ENCODE results near the gene LEMD2.

Gene LEMD2

DNA sequence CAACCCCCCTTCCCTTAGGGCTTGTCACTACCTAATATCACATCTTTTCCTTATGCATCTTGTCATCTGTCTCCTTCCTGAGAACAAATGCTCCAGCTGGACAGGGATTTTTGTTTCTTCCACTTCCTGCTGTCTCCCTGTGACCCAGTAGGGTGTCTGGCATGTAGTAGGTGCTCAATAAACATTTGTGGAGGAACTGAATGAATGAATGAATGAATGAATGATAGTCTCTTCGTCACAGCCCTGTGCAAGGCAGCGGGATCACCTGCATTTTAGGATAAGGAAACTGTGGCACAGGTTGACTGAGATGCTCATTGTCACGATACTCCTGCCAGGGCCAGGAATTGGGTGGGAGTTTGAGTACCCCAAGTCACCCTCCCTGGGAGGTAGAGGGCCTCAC lies 14.2 kb downstream of the LEMD2 start:
- DNase-seq (ENCODE audit: low read depth in 2 of 2): no peak

DNA sequence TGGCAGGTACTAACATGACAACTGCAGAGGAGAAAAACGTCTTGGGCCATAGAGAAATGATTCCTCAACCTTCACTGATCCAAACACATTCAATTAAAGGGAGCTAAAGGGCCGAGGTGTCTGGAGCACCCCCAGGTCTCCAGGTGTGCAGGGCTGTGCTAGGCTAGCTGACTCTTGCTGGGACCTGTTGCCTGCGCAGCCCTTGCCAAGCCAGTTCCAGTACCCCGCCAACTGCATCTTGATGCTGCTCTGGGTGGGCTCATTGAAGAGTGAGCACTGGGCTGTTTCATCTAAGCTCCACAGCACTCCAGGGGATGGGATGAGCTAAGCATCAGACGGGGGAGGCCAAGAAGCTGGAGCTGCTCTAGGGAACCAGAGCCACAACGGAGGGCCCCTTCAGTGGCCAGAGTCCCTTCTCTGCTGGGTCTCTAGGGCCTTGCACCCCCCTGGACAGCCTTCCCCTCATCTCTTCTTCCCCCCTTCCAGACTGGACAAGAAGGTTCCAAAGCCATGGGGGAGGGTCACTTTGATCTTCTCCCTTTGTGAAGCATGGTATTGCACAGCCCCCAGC lies 15.9 kb downstream of the LEMD2 start:
- DNase-seq (ENCODE audit: low read depth in 2 of 2): no peak

DNA sequence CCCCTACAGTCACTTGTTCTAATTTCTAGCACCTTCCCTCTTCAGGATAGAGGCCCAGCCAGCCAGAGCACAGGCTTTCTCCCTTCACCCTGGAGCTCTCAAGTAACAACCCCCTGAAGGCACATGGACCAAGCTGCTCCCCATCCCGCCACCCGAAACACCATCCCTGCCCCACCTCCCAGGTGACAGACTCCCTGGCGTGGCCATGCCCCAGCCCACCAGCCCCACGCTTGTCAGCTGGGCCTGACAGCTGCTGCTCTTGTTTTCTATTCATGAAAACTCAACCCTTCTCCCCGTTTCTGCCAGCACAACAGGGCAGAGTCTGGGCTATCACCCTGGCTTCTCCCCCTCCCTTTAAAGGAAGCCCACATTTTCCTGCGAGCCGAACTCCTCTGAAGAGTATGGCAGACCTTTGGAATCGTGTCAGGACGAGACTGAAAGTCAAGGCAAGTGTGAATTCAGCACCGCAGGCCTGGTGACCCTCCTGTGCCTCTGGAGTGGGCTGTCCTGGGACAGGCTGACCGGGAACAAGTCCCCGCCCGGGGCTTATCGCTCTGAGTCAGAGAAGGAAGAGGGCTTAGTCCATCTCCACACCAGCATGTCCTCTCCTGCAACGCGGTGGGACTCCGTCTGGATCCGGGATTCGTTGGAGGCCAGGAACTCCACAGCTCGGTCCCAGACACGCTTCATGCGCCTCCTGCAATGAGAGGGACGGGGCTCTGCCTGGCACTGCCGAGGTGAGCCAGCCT lies 16.7 kb downstream of the LEMD2 start:
- no peak for DNase-seq (ENCODE audit: low read depth in 2 of 2)

DNA sequence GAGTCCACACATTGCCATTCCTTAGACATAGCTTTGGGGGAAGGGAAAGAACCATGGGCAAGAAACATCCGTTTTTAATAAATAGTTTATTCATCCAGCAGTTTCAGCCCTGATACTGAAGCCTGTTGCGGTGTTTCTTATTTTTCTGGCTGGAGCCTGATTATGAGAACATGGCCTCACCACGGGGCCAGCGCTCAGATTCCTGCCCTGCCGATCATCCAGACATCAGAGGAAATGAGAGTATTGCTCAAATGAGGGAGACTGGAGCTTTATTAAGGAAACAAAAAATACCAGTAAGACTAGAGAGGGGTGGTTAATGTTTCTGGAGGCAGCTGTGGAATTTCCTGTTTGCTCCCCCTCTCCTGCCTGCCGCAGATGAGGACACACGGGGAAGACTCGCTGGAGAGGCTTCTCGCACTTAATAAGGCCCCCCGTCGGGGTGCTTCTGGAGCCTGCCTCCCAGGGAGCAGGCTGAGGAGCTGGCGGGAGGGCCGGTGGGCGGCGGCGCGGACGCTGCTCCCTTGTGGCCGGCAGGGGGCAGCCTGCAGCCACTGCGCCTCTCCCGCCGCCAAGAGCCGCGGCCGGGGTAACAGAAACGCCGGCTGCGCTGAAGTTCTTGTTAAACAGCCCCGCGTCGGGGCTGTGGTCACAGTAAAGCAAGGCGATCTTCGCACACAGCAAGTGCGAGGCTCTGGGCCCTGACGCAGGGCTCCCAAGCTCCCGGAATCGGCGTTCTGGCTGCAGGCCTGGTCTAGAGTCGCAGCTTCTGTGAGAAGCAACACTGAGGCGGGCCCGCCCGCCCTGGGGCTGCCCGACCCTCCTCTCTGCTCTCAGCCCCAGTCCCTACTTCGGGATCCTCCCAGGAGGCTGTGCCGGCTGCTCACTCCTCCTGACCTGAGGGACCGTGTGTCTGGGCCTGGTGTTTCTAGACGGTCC lies 17.5 kb downstream of the LEMD2 start:
- DNase-seq (ENCODE audit: low read depth in 2 of 2): peak; percentile 24 to 34

DNA sequence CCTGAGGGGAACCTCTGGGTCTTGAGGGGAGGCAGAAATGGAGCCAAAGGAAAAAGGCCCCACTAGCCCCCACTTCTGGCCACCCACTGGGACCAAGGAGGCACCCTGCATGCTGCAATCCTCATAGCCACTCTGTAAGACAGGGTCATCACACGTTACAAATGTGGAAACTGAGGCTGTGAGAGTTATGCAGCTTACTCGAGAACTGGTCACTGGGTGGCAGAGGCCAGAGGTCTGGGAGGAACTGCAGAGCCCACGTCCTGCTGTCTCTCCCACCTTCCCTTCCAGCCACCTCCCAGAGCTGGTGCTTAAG lies 18.1 kb downstream of the LEMD2 start:
- no peak for DNase-seq (ENCODE audit: low read depth in 2 of 2)

DNA sequence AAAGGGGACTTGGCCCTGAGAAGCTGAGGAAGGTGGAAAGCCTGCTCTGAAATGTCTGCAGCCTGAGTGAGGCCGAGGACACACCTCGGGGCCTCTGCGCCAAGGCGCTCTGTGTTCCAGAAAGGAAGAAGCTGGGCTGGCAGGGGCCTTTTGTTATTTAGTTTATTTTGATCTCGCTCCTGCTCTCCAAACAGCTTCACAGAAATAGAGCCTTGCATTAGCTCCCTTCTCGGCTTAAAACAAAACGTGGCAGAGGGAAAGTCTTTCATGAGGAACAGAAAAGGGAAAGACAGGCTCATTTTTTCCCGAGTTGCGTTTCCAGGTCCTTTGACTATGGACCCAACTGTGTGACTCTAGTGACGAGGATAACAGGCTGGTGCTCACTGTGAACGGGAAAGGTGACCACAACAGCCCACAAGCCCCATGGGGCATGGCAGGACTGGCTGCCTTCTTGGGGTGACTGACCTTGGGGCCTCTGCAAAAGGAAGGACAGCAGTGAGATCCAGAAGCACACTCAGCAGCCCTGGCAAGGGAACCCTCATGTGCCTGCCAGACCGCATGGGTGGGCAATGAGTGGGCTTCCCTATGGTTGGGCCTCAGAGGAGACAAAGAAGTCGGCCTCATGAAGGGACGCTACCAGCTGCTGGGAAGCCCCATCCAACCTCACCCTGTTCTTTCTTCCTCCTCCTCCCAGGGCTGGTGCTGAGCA lies 18.7 kb downstream of the LEMD2 start:
- DNase-seq (ENCODE audit: low read depth in 2 of 2): no peak

DNA sequence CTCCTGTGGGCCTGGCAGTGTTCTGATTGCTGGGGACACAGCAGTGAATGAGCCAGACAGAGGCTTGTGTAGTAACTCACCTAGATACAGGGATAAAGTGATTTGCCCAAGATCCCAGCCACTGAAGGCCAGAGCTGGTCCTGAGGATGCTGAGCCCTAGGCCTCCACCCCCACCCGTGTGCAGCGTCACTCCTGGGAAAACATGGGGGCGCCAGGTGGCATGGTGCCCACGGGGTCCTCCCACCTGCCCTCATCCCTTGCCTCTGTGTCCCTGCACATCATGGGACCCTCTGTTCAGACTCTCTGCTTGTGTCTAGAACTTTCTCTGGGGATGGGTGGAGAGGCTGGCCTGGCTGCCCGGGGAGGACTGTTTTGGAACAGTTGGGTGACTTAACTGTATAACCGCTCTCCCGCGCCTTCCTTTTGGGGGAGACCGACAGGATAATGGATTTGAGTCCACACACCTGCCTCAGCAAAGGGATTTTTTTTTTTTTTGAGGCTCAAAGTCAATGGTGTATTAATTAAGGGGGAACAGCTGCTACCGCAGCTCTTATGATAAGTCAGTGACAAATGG lies 19.6 kb downstream of the LEMD2 start:
- DNase-seq (ENCODE audit: low read depth in 2 of 2): no peak

DNA sequence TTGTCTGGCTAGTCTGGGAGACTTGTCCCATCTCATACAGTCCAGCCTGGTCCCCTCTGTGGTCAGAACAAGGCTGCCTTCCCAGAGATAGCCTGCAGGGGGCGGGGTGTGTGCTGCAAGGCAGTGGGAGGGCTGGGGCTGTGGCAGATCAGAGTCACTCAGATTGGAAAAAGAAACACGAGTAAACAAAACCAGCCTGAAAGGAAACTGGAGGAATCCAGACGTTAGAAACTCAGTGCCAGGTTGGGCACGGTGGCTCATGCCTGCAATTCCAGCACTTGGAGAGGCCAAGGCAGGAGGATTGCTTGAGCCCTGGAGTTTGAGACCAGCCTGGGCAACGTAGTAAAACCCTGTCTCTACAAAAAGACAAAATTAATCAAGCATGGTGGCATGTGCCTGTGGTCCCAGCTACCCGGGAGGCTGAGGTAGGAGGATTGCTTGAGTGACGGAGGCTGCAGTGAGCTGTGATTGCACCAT lies 20.2 kb downstream of the LEMD2 start:
- peak; percentile 41 to 46 for DNase-seq (ENCODE audit: low read depth in 2 of 2)

DNA sequence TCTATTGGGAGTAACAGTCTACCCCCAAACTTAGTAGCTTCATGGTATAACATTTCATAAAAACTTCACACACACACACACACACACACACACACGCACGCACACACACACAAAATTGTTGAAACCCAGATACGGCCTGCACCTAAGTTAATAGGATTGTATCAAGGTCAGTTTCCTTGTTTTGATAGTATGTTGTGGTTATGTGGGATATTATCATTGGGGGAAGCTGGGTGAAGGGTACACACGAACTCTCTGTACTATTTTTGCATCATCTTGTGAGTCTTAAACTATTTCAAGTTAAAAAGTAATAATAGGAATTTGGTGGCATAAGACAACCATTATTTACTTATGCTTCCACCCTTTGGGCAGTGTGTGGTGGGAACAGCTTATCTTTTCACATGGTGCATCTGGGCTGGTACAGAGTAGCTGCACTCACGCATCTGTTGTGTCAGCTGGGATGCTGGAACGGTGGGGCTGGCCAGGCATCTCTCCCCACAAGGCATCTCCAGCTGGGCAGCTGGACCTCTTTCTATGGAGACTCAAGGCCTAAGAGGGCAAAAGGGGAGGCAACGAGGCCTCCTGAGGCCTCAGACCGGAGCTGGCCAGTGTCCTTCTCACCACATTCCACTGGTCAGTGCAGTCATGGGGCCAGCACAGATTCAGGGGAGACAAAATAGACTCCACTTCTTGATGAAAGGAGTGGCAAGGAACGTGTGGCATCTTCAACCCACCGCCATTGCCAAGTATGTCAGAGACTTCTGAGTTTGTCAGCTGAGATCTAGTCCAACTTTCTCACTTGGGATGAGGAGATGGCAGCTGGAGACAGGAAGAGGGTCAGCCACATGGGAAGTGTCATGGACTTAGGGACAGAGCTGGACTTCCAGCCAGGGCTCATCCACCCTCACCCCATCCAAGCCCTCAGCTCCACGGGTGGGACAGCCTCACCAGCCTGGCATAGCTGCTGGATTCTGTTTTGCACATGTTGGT lies 21.7 kb downstream of the LEMD2 start:
- DNase-seq (ENCODE audit: low read depth in 2 of 2): no peak

DNA sequence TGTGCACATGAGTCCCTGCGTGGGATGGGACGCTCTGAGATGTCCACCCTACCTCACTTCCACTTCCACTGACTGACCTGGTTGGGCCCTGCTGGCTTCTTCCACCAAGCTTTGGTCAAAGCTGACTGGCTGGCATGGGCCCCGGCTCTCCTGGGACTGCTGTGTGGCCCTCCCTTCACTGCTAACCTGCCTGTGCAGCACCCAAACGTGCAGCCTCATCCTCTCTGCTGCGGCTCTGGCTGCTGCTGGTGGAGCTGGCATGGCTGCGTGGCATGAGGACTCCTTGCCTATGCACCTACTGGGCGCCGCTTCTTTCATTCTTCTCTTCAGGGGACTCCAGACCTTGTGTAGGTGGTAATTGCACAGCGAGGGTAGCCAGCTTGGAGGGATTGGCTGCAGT lies 23.6 kb downstream of the LEMD2 start:
- no peak for DNase-seq (ENCODE audit: low read depth in 2 of 2)

DNA sequence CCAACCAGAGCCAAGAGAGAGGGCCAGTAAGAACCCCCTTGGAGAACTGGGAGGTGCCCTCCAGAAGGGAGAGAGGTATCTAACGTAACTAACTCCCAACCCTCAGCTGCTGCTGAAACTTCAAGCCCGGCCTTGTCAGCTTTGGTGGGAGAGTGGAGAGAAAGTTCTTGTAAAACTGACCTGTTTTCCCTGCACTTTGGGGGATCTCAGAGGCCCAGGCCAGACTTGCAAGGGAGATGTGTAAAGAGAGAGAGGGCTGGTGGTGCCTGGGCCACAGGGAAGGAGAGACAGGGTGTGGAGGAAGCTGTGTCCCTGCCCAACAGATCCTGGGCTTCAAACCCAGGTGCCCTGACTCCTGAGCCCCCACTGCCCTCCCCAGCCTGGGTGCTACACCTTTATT lies 24.9 kb downstream of the LEMD2 start:
- no peak for DNase-seq (ENCODE audit: low read depth in 2 of 2)

DNA sequence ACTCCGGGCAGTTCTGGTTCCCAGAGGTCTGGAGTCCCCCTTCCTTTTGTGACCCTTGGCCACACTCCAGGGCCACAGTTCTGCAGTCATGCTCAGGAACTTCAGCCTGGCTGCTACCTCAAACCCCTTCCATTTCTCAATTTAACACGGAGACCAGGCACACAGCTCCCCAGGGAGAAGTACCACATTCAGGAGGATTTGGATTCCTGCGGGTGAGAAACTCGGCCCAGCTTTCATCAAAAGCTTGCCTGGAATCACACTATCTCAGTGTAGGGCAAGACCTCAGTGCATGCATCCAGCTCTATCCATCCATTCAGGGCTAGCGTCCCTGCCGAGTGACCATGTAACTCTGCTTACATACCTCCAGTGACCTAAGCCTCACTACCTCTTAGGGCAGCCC lies 25.4 kb downstream of the LEMD2 start:
- no peak for DNase-seq (ENCODE audit: low read depth in 2 of 2)

DNA sequence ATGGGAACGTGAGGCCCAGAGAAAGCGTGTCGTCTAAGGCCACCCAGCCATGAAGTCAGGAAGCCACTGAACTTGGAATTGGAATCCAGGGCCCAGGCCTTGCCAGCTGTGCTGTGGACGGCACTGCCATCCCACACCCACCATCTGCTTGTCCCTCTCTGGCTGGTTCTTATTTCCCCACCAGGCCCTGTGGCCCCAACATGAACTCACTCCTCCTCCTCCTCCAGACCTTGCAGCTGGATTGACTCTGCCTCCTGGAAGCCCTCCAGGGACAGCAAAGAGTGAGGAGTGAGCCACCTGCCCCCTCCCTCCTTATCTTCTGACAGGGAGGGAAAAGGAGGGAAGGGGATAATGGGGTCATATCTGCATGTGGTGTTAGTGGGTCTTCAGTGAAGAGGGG lies 26.2 kb downstream of the LEMD2 start:
- no peak for DNase-seq (ENCODE audit: low read depth in 2 of 2)

DNA sequence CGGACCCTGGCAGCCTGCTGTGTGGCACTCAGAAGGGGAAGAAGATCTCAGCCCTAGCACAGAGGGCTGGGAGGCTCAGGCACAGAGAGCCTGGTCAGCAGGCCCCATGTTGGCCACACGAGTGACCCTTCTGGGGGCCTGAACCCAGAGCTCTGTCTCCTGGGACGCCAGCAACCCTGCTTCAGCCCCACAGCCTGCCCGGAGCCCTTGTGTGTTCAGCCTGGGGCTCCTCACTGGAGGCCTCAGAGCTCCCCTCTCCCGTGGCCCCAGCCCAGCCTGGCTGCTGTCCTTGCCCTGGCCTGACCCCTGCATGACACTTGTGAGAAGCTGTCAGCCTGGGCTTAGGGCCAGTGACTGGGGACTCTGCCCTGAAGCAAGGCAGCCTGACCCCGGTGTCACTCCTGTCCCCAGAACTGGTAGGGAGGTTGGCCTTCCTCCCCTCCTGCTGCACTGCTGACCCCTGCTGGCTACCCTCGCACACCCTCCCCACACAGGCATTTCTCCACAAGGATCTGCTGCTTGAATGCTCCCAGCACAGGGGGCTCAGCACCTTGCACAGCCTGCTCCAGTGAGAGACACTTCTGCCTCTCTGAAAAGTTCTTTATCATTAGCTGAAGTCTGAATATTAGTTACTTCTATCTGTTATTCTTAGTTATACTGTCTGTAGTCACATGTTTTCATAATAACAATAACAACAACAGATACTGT lies 26.9 kb downstream of the LEMD2 start:
- no peak for DNase-seq (ENCODE audit: low read depth in 2 of 2)

DNA sequence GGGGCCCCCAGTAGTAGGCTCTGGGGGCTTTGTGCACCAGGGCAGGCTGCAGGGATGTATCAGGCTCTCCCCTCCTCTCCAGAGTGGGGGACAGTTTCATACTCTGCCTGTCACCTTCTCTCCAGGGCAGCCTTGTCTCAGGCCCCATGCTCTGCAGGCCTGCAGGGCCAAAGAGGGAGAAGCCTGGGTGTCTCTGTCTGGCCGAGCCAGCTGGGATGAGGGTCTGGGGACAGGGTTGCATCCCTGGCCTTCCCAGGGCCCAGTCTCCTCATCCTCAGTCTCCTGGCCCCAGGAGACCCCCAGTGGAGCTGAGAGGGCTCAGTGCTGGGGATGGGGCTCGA lies 27.4 kb downstream of the LEMD2 start:
- DNase-seq (ENCODE audit: low read depth in 2 of 2): no peak

DNA sequence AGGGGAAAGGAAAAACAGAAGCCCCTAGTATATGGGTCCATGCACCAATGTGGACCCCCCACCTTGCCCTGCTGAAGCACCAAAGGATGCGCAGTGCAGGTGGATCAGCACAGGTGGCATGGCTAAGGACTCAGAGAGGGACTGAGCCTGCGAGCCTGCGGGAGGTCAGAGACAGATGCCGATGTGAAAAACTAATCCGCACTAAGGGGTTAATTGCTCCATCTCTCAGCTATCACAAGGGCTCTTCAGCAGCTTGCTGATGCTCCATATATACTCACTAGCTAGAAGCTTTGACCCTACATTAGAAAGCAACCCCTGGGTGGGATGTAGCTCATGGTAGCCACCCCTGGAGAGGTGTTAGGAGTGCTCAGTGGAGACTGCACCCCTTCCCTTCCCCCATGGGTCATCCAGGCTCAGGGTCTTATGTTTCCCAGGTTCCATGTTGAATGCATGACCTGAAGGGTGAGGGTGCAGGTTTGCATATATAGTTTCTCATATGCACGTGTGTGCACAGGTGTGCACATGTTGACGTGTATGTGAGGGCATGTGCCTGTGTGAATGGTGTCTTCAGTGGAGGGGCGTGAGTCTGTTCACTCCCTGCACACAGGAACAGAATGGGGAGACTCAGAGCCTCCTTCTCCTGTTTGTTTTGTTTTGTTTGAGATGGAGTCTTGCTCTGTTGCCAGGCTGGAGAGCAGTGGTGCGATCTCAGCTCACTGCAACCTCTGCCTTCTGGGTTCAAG lies 28.9 kb downstream of the LEMD2 start:
- DNase-seq (ENCODE audit: low read depth in 2 of 2): no peak

DNA sequence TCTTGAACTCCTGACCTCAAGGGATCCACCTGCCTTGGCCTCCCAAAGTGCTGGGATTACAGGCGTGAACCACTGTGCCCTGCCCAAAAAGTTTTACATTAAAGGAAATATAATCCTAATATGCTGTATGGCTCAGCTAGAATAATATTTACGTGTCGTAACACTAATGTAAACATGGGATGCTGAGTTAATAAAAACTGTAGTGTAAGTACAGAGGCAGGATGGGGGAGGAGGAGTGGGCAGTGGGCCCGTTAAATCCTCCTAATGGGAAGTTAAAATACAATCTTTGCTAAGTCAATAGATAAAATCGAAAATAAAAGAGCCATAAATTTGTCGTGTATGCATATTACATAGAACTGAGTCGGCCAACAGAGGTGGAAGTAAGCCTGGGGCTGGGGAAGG lies 30.1 kb downstream of the LEMD2 start:
- DNase-seq (ENCODE audit: low read depth in 2 of 2): no peak

DNA sequence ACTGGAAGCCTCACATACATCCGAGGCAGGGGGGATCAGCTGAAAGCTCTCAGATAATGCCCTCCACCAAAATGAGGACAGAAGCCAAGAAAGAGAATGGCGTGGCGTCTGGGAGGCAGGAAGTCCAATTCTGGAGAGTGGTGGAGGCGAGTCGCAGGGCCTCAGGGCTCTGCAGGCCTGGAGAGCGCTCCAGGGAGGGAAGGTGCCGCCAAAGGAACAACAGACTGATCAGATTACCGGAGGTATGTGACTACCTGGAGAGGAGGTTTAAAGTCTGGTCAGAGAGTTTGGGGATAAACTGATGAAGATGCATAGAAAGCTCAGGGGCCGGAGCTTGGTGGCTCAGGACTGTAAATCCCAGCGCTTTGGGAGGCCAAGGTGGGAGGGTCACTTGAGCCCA lies 31.0 kb downstream of the LEMD2 start:
- DNase-seq (ENCODE audit: low read depth in 2 of 2): no peak

DNA sequence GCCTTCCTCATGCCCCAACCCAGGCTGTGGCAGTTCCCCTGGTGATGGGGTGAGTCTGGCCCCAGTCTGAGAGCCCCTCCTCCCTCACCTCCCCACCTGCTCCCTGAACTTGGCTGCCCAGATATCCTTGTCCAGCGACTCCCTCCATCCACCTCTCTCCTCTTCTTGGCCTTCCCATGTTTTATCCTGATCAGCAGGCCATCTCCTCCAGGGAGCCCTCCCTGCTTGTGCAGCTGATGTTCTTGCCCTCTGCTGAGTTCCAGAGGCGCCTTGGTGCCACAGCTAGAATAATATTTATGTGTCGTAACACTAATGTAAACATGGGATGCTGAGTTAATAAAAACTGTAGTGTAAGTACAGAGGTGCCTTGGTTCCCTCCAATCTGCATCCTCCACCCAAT lies 31.8 kb downstream of the LEMD2 start:
- DNase-seq (ENCODE audit: low read depth in 2 of 2): no peak
